Fibroblast of skin of abdomen (primary cell): ENCODE data around the gene ANGPT4.
A peak's percentile ranks its signal among the peaks of the same experiment; 100 is the strongest.
"Not testable (repeated sequence)": the region's sequence is repeated elsewhere in the genome, so short reads cannot be mapped to it uniquely, and the experiment has no call there.

Experiments used
- DNase-seq: peaks from one replicate; pipeline ENCODE4 v3.0.0-alpha.2; 2013

ANGPT4 gene

DNA sequence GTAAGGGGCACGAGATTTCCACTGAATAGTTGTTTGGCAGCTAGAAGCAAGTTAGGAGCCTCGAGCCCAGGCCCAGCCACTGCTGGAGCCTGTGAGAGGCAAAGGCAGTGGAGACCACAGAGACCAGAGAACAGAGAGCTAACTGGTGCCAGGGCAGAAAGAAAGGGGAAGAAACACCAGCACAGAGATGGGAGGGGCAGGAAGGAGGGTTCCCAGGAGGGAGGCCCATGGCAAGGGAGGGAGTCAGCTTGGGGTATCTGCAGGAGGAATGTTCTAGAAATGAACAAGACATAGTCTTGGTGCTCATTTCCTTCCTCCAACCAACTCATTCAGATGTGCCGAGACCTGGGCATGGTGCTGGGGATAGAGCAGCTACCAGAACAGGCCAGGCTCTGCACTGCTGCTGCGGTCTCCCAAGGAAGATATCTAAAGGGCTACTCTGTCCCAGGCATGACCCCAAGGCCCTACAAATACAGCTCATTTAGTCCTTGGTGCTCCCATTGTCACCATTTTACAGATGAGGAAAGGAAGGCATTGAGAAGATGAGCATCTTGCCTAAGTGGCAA, 10.7 kb downstream of the ANGPT4 start:
- no peak for DNase-seq

DNA sequence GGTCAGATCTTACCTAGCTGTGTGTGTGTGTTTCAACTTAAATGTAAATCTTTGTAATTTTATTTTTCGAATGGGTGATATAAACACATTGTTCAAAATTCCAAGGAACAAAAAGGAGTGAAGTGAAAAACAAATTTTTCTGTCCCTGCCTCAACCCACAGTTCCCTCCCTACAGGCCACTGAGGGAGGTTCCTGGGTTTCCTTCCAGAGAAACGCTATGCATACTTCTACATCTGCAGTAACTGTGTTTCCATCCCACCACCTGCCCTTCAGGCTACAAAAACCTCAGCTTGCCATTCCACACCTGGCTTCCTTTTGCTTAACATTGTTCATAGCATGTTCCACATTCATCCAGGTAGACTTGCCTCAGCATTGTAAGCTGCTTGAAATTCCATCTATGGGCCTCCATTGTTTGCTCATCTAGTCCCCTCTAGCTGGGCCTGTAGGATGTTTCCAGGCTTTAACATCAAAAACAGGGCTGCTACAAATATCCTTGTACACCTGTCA, 12.0 kb downstream of the ANGPT4 start:
- DNase-seq = no peak

DNA sequence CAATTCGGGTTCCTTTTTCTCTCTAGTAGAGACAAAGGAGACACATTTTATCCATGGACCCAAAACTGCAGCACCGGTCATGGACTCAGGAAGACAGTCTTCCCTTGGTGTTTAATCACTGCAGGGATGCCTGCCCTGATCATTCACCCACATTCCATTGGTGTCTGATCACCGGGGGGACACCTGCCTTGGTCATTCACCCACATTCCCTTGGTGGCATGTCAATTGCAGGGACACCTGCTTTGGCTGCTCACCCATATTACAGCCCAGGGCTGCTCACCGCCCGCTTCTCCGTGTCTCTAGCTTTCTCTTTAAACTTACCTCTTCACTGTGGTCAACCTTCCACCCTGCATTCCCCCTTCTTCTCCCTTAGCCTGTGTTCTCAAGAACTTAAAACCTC, 18.7 kb downstream of the ANGPT4 start:
- not testable (repeated sequence) for DNase-seq

DNA sequence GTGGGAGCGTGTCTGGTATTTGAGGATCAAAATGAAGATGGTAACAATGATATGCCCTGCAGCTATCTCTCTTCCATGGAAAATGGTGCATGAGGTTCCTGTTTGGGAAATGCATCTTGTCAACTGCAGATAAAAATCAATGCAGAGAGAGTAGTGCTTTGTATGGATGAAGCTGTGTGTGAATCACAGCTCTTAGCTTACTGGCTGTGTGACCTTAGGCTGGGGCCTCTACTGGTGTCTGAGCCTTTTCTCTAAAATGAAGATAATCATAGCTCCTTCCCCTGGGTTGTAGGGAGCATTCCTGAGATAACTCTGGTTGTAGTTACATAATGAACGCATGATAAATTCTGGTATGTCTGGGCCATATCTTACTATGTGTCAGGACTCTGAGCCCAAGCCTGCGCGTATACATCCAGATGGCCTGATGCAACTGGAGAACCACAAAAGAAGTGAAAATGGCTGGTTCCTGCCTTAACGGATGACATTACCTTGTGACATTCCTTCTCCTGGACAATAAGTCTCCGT, 19.6 kb downstream of the ANGPT4 start:
- peak; percentile 5 for DNase-seq

DNA sequence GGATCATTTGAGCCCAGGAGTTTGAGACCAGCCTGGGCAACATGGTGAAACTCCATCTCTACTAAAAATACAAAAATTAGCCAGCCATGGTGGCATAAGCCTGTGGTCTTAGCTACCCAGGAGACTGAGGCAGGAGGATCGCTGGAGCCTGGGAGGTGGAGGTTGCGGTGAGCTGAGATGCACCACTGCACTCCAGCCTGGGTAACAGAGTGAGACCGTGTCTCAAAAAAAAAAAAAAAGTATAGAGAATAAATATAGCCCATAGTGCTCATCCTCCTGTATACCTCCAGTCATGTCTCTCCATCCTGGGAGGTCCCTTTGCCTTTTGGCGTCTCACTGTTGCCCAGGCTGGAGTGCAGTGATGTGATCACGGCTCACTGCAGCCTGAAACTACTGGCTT, 23.8 kb downstream of the ANGPT4 start:
- not testable (repeated sequence) for DNase-seq

DNA sequence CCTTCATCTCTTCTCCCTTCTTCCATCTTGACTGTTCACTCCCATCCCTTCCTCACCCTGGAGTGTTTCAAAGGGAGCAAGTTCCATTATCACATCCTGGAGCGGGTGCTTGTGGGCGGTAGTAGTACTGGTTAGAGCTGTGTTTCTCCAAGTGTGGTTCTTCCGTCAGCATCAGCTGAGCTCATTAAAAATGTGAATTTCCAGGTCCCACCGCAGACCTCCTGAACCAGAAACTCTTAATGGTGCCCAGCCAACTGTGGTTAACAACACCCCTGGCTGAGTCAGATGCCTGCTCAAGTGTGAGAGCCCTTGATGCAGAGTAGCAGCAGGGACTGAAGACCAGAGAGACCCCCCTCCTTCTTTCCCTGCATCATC, 24.4 kb downstream of the ANGPT4 start:
- DNase-seq = no peak

DNA sequence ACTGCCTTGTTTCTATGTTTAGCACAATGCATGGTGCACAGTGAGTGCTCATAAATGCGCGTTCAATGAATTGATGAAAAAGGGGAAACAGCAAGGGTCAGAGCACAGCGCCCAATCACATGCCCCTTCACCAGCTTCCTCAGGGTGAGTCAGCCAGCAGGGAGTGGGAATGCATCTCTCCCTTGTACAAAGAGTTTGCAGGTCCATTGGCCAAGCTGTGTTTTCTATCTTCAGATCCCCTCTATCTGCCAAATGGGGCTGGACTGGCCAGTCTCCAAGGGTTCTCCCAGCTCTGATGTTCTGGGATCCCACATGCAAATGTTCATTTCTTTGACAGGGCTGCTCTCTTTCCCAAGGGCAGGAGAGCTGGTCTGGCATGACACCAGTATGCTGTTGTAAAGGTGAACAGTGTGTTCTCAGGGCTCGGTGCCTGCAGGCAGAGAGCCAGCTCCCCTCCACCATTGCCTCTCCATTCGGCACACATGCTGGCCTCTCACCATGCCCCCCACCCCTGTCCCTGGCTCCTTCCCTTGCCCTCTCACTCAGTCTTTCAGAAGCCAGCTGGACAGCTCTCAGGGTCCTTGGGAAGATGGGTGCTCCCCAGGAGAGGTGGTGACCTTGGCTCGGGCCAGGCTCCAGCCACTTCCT, 25.0 kb downstream of the ANGPT4 start:
- DNase-seq = no peak

DNA sequence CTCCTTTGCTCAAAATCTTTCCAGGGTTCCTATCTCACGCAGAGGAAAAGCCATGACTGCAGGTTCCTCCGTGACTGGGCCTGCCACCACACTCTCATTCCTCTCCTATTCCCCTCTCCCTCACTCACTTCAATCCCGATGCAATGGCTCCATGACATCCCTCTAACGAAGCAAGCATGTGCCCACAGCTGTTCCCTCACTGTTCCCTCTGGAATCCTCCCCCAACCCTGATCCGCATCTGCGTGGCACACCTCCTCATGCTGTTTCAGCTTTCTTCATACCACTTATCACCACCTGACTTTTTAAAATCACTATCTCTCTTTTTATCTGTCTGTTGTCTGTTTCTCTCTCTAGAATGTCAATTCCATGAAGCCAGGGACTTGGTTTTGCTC, 25.5 kb downstream of the ANGPT4 start:
- DNase-seq = no peak

DNA sequence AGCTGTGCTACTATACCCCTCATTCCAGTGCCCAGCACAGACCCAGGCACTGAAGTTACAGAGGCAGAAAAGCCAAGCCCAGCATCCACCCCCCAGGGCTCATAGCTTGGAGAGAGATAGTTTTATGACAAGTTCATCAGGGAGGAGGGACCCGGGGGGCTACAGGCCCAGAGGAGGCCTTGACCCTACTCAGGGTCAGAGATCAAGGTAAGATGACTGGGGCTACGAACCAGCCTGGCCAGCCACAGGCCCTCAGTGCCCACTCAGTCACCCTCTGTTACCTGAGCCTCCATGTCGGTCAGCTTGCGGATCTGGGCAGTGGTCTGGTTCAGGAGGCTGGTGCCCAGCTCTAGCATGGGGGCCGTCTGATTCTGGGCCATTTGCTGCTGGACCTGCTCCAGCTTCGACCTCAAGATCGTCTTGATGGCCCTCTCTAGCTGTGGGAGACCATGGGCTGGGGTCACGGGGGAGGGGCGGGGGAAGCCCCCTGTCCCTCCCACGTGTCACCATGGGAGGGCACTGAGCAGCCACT, 26.1 kb downstream of the ANGPT4 start:
- no peak for DNase-seq

DNA sequence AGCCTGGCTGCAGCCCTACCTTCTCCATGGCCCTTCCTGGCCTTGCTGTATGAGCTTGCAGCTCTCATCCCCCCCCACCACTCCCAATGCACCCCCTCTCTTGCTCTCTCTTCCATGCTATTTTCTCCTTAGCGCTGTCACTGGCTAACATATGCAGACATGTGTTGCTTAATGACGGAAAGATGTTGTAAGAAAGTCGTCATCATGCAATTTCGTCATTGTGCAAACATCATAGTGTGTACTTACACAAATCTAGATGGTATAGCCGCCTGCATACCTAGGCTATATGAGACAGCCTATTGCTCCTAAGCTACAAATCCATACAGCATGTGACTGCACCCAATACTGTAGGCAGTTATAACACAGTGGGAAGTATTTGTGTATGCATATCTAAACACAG, 27.0 kb downstream of the ANGPT4 start:
- no peak for DNase-seq

DNA sequence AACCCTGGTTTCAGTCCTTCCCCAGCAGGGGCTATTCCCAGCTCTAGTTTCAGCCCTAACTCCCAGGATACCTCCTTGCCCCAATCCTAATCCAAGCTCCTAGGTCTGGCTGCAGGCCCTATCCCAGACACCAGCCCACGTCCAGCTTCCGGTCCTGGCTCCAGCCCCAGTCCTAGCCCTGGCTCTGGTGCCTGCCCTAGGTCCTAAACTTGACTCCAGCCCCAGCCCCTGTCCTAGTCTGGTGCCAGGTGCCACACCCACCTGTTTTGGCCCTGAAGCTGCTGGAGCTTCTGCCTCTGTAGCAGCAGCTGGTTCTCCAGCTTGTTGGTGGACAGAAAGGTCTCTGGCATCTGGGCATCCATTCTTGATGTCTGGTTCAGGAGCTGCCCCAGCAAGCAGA, 28.1 kb downstream of the ANGPT4 start:
- DNase-seq = no peak

DNA sequence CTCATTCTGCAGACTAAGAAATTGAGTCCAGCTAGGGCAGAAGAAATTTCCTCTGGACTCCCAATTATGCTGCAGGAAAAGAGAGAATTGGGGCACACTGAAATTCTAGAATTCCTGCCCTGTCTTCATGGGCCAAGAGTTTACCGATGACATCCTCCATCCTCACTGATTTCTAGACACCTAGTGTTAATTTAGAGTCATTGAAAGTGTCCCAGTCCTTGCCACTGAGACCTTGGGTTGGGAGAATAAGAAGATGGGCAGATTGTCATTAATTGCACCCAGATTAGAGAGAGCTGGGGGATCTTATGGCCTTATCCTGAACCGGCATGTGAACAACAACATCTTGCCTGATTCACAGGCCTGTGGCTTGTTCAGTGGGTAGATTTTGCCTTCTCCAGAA, 29.0 kb downstream of the ANGPT4 start:
- DNase-seq = no peak

DNA sequence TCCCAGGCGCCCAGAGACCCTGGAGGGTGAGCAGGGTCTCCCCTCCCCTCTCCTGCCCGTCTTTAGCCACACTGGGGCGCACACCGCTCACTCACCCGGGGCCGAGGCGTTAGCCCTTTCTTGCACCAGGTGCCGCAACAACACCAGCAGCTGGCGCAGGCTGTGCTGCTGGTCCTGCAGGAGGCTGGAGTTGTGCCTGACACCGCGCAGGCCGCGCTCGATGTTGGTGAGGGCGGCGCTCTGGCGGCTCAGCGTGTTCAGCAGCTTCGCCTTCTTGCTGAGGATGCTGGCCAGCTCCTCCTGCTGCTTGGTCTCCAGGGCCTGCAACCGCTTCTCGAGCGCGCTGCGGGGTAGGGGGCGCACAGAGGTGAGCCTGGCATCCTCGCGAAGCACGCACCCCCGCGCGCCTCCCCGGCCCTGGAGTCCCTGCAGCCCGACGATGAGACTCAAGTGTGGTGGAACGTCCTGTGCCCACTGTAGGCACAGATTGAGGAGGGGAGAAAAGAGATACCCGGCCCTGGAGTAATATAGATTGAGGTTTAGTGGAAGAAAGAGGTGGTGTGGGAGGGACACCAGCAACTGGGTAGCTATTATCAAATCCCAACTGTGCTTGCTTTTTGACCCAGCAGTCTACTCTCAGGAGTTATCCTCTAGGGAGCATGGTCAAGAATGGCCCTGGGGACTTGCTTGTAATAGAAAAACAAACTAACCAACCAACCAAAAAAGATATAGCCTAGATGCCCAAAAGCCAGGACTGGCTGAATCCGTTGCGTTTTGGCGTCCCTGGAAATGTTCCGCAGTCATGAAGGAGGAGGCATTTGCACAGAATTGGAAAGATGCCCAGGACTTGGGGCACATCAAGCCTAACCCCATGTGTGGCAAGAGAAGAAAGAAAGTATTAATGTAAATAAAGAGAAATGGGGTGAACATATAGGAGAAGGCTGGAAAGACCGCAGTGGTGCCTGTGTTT, 30.9 kb downstream of the ANGPT4 start:
- peak; percentile 10 for DNase-seq

DNA sequence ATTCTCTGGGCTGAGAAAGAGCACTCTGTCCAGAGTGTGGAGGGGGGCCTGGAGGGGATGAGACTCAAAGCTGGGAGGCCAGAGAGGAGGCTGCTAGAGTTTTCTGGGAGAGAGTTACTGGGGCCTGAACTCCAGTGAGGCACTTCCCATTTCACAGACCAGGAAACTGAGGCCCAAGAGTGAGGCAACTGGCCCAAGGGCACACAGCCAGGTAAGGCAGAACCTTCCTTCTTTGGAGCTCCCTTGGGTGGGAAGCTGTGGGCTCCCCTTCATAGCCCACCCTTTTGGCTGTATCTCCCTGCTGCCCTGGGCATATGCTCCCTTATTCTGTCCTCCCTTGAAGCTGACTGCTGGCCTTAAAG, 34.4 kb downstream of the ANGPT4 start:
- DNase-seq = no peak

DNA sequence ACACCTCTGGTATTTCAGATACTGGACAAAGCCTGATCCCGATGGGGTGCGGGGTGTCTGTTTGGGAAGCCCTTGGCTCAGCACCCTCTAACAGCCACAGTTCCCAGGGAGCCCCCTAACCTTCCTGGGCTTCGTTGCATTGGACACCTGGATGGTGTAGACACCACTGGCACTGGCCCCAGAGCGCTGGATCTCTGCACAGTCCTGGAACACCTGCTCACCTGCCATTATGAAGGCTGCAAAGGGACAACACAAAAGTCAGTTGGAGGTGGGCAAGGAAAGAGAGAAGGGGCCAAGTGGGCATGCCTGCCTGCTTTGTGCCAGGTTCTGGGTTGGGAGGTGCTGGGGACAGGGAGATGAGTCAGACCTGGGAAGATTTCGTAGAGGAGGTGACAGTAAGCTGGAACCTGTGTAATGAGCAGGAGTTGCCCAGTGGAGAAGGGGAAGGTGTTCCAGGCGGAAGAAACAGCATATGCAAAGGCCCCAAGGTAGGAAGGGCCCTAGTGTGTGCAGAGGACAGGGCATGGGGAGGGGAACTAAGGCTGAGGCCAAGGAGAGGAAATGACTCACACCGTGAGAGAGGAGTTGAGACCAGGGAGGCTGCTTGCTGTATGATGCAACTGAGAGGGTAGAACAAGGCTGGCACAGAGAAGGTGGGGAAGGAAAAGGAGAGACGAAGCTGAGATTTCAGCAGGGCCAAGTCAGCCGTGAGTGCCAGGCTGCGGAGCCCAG, 34.9 kb downstream of the ANGPT4 start:
- peak; percentile 13 for DNase-seq

DNA sequence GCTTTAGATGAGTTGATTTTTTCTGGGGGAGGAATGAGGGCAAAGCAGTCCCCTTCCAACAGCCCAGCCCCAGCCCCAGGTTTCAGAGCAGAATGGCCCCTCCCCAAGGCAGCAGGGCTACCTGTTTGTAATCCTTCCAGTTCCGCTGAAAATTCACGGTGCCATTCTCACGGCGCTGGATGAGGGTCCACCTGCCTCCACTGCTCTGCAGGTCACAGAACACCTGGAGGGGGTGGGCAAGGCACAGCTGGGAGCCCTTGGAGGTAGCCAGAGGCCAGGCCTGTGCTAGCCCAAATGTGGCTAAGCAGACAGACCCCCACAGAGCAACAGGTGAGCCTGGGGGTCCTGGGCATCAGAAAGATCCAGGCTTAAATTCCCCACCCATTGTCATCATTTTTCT, 36.5 kb downstream of the ANGPT4 start:
- DNase-seq = no peak

DNA sequence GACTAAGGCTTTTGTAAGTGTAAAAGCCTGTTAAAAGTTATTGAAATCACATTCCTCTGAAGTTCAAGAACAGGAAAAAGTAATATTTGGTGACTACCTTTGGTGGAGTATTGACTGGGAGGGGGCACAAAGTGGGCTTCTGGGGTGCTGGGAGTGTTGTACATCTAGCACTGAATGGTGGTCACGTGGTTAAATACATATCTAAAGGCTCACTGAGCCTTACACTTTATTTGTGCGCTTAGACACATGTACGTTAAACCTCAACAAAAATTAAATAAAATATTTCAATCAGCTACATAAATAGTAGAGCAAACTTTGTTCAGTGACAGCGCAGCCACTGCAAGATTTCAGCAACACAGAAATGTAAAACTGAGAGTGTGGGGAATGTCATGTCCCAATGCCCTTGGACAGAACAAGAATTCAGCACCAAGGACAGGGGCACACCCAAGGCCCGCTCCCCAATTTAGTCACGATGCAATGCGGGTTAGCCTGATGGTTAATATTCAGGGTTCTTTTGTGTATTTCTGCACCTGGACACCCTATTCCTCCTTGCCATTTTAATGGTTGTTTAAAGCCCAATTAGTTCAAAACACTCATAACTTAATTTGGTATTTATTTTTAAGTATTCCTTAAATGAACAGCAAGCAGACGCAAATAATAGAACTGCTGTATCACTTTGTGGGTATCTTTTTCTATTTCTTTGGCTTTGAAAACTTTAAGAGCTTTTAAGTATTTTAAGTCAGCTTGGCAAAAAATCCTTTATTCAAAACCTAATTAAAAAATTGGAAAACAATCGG, 37.4 kb downstream of the ANGPT4 start:
- peak; percentile 23 for DNase-seq

DNA sequence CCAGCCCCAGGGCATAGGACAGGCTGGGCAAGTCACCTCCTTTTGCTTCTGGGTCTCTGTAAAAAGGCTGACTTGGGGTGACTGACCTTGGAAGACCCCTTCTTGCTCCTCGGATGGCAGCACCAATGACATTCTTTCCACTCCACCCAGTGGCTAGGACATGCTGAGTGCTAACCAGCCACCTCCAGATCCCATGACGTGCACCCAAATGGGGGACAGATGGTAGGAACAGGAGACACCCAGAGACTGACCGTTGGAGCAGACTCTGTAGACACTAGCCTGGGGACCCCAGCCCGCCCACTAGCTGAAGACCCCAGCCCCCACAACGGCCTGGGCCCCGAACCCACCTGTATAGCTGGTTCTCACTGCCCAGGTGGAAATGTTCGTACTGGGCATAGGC, 38.3 kb downstream of the ANGPT4 start:
- DNase-seq = no peak

DNA sequence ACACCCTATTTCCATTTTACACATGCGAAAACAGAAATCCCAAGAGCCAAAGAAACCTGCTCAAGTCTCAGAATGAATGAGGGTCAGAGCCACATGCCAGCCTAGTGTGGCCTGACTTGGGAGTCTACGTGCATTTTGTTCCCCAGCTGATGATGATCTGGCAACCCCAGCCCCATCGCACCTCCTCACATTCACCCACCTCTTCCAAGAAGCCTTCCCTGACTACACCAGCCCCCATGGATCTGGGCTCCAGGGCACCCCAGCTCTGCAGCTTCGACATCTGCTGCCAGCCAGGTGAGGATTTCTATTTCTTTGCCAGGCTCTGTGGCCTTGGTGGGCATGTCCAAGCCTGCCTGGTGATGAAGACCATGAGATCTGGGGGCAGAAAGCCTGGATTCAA, 41.0 kb downstream of the ANGPT4 start:
- DNase-seq = no peak

DNA sequence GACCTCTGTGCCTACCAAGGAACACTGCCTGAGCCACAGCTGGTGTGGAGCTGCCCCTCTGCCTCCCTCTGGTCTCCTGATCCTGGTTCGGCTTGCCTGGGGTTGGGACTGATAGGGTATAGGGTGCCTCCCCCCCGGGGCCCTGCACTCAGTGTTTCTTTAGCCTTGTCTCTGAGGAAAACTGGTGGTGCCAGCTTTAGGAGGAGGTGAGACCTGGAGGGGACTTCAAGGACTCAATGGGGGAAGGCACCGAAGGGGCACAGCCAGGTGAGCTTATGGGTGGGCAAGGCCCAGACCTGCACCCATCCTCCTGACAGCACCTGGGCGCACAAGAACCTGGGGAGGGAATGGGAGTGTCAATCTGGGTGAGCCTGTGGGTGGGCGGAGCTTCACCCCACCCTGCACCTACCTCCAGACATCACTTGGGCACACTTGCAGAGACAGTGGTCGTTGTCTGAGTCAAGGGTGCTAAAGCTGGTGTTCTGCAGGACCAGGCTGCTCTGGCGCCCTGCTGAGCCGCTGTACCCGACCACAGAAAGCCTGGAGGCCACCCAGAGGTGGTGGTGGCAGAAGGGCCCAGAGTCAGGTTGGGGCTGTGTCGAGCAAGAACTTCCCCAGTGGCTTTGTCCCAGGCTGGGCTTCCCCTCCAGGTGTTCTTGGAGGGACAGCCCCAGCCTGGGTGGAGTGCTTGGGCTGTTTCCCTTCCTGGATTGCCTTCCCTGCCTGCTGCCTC, 42.1 kb downstream of the ANGPT4 start:
- no peak for DNase-seq
